OCI-LY3 (cell line): Measurements from ENCODE around the gene JAG2.

Source experiments
- CTCF ChIP-seq: fragments of 200-600, 300-600 bp; sonication (generic); IDR thresholded peaks from 2 replicates; pipeline ENCODE4 v1.5.1; 2014; ENCODE audit warnings: antibody characterized with exemption, low read length, low read depth
- EZH2phosphoT487 ChIP-seq: fragments of 200-600 bp; shearing (Covaris generic); IDR thresholded peaks from 2 replicates; pipeline ENCODE4 v1.6.1; 2018; ENCODE audit warnings: antibody characterized with exemption, mixed run types, low read depth

- TF ChIP-seq CTCF (no peak), EZH2phosphoT487 (no peak)
Measured at GRCh38 chr14:105184461-105184860, 15.9 kb upstream of the JAG2 start.
